B cell (primary cell): Measurements from ENCODE around the gene ARMH3.

Experiments used
- CTCF ChIP-seq: fragments of 200-600 bp; IDR thresholded peaks from one replicate; pipeline ENCODE4 v1.8.0; 2022; ENCODE audit warnings: antibody characterized with exemption, mild to moderate bottlenecking
- EZH2 ChIP-seq: IDR thresholded peaks from 2 replicates; pipeline ENCODE4 v1.6.1; 2012; ENCODE audit warnings: borderline replicate concordance, low read depth, mild to moderate bottlenecking, moderate library complexity, low read length; ENCODE audit not compliant: insufficient read depth, poor library complexity, severe bottlenecking

DNA sequence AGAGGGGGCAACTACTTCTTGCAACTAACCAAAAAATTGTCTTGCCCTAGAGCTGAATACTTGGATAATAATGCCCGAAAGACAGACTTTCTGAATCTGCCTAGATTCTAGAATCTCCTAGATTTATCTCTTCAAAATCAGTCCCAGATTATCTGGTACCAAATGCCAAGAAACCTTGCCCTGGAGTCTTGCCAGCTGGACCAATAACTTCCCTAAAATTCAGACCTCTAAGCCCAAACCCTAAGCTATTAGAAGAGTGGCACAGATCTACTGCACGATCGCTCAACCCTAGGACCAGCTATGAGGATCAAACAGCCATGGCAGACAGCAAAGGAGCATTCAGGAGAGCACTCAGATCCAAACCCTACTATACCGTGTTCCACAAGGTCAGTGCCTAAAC lies 45.0 kb downstream of the ARMH3 start:
- no peak for TF ChIP-seq EZH2
- no peak for TF ChIP-seq CTCF
